ENCODE results near the gene XCR1. TPM values are rescaled to one million over a fixed set of nuclear protein-coding genes. Genes with fewer than 3 reads are reported as not detected.

The XCR1 gene
- total and polyA plus RNA-seq, 2 experiments from 2014 or later: not detected

DNA sequence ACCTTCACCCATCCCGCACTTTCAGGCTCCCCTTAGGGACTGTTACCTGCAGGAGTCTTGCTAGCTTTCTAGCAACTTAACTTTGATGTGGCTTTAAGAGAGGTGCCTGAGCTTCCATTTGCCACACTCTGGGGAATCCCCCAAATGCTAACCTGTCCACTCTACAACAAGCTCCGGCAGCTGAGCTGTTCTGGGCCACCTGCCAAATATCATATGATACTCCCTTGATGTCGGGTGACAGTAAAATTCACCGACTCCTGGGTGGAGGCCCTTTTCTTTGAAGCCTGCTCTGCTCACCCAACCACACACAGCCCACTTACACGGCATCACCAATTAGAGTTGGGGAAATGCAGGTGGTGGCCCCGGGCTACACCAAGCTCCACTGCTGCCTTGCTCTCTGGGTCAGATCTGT, 38.0 kb upstream of the XCR1 start (continued):
- TF ChIP-seq, protein P1, sequence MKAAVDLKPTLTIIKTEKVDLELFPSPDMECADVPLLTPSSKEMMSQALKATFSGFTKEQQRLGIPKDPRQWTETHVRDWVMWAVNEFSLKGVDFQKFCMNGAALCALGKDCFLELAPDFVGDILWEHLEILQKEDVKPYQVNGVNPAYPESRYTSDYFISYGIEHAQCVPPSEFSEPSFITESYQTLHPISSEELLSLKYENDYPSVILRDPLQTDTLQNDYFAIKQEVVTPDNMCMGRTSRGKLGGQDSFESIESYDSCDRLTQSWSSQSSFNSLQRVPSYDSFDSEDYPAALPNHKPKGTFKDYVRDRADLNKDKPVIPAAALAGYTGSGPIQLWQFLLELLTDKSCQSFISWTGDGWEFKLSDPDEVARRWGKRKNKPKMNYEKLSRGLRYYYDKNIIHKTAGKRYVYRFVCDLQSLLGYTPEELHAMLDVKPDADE (IDR thresholded peaks at IDR 0.05): no peak
- no peak for TF ChIP-seq EZH2 (IDR thresholded peaks at IDR 0.05; ENCODE audit: low read depth, unreplicated experiment)
- no peak for TF ChIP-seq ZNF114 (CRISPR knock-in tag; IDR thresholded peaks at IDR 0.05)
- no peak for TF ChIP-seq JUNB (IDR thresholded peaks at IDR 0.05; ENCODE audit: unreplicated experiment)

- Histone ChIP-seq H3K27me3 (ENCODE audit: insufficient read depth) (no peaks in the 10 kb centered on the region), H3K36me3 (ENCODE audit: insufficient read depth) (no peaks in the 10 kb centered on the region), H3K4me2 (no peak overlapping the region), H3K27ac (ENCODE audit: low read depth) (no peak overlapping the region), H3K4me3 (no peak overlapping the region), H4K20me1 (replicated peaks; ENCODE audit: insufficient read depth) (no peaks in the 10 kb centered on the region), H2AFZ (no peak overlapping the region), H3K79me2 (replicated peaks; ENCODE audit: insufficient read depth) (no peaks in the 10 kb centered on the region), H3K4me1 (ENCODE audit: insufficient read depth) (no peaks in the 10 kb centered on the region), H3F3A (replicated peaks; ENCODE audit: low read depth) (no peaks in the 10 kb centered on the region), H3K9me2 (ENCODE audit: insufficient read depth) (peaks cover 14% of the 10 kb centered on the region; the same call in 1 of the 2 replicates)
- H3K4me1 Mint-ChIP-seq: peaks cover 2% of the 10 kb centered on the region; the same call in 2 of the 3 replicates
- DNase-seq (ENCODE audit: low spot score): no peak
- H3K9me3 Mint-ChIP-seq: no peaks in the 10 kb centered on the region
- peaks cover 3% of the 10 kb centered on the region for H3K27me3 Mint-ChIP-seq (ENCODE audit: insufficient read depth, low read depth, poor library complexity)
- no peaks in the 10 kb centered on the region for H3K36me3 Mint-ChIP-seq (ENCODE audit: low read depth)
- H3K4me3 Mint-ChIP-seq: no peak overlapping the region
- H3K27ac Mint-ChIP-seq: no peak overlapping the region
- ATAC-seq: no peak
- TF ChIP-seq ZNF114 (CRISPR knock-in tag; IDR thresholded peaks at IDR 0.05): no peak
- TF ChIP-seq ZNF462 (CRISPR knock-in tag; IDR thresholded peaks at IDR 0.05): no peak
- TF ChIP-seq JUNB (IDR thresholded peaks at IDR 0.05; ENCODE audit: unreplicated experiment): no peak
- TF ChIP-seq POLR2AphosphoS5 (IDR thresholded peaks at IDR 0.05; ENCODE audit: low read depth): no peak
- no peak for TF ChIP-seq ZNF331 (CRISPR knock-in tag; IDR thresholded peaks at IDR 0.05; ENCODE audit: low read depth)
- no peak for TF ChIP-seq EZH2phosphoT487 (IDR thresholded peaks at IDR 0.05; ENCODE audit: unreplicated experiment)
- TF ChIP-seq CTCF (conservative IDR thresholded peaks at IDR 0.05; ENCODE audit: low read depth in 2 of 2): no peak
- no peak for TF ChIP-seq EZH2 (IDR thresholded peaks at IDR 0.05; ENCODE audit: low read depth, unreplicated experiment)
- TF ChIP-seq NANOG (IDR thresholded peaks at IDR 0.05; ENCODE audit: borderline replicate concordance): no peak
- TF ChIP-seq CREB1 (CRISPR knock-in tag; IDR thresholded peaks at IDR 0.05; ENCODE audit: low read depth): no peak
- TF ChIP-seq STAT1 (IDR thresholded peaks at IDR 0.05; ENCODE audit: unreplicated experiment): no peak
- TF ChIP-seq REST (IDR thresholded peaks at IDR 0.05; ENCODE audit: unreplicated experiment): no peak
Observed at GRCh38 chr3:46062679-46063078, 35.4 kb upstream of the XCR1 start.
